SU-DHL-6 (cell line): ENCODE measurements around the gene HTT.

Experiments used
- H2AFZ ChIP-seq: fragments of 200-600 bp; sonication (generic); 2 replicates; pipeline ENCODE4 v1.6.1; 2014; ENCODE audit warnings: low read depth, mild to moderate bottlenecking, moderate library complexity, mixed read lengths, antibody characterized with exemption, low read length; ENCODE audit not compliant: severe bottlenecking
- H3F3A ChIP-seq: fragments of 200-600 bp; shearing (Covaris generic); 2 replicates; pipeline ENCODE4 v1.6.0; 2016; ENCODE audit warnings: antibody characterized with exemption, mild to moderate bottlenecking; ENCODE audit not compliant: insufficient read depth
- H3K27ac ChIP-seq: fragments of 200-600 bp; sonication (generic); 2 replicates; pipeline ENCODE4 v1.5.1; 2016; ENCODE audit warnings: low read depth, mild to moderate bottlenecking, low read length, moderate library complexity, mixed read lengths
- H3K27me3 ChIP-seq: fragments of 200-600 bp; sonication (generic), shearing (Covaris generic); 2 replicates; pipeline ENCODE4 v1.6.0; 2014; ENCODE audit warnings: mild to moderate bottlenecking, low read length
- H3K36me3 ChIP-seq: fragments of 200-600 bp; sonication (generic); 2 replicates; pipeline ENCODE4 v1.6.1; 2014; ENCODE audit warnings: mild to moderate bottlenecking, low read length, mixed read lengths
- H3K4me2 ChIP-seq: fragments of 300-600, 200-600 bp; shearing (Covaris generic), sonication (generic); 2 replicates; pipeline ENCODE4 v1.6.0; 2014; ENCODE audit warnings: low read length, low read depth, mild to moderate bottlenecking; ENCODE audit not compliant: poor library complexity, severe bottlenecking
- H3K4me3 ChIP-seq: fragments of 200-600 bp; sonication (generic); 2 replicates; pipeline ENCODE4 v1.5.1; 2014; ENCODE audit warnings: antibody characterized with exemption, low read length, mild to moderate bottlenecking, mixed read lengths; ENCODE audit not compliant: insufficient read depth, poor library complexity, severe bottlenecking
- H3K79me2 ChIP-seq: fragments of 200-600 bp; sonication (generic); 2 replicates; pipeline ENCODE4 v1.6.1; 2014; ENCODE audit warnings: mild to moderate bottlenecking, low read length, moderate library complexity; ENCODE audit not compliant: insufficient read depth
- H3K9ac ChIP-seq: fragments of 200-600 bp; sonication (generic); 2 replicates; pipeline ENCODE4 v1.7.0; 2014; ENCODE audit warnings: mild to moderate bottlenecking, low read length
- H3K9me2 ChIP-seq: fragments of 200-600 bp; sonication (generic); replicated peaks from 2 replicates; pipeline ENCODE4 v1.6.1; 2014; ENCODE audit warnings: low read length; ENCODE audit not compliant: insufficient read depth
- H3K9me3 ChIP-seq: fragments of 200-600 bp; sonication (generic); 2 replicates; pipeline ENCODE4 v1.6.1; 2014; ENCODE audit warnings: low read length, mixed read lengths; ENCODE audit not compliant: insufficient read depth
- H4K20me1 ChIP-seq: fragments of 200-600 bp; sonication (generic); 2 replicates; pipeline ENCODE4 v1.6.1; 2014; ENCODE audit warnings: low read depth, mild to moderate bottlenecking, antibody characterized with exemption, low read length, moderate library complexity, mixed read lengths
- EZH2phosphoT487 ChIP-seq: fragments of 200-600 bp; sonication (generic), shearing (Covaris generic); conservative IDR thresholded peaks from 2 replicates; pipeline ENCODE4 v1.6.1; 2018; ENCODE audit warnings: mild to moderate bottlenecking, antibody characterized with exemption, low read length, moderate library complexity, mixed read lengths
- TF ChIP-seq, protein P1 (sequence below): fragments of 200-600 bp; sonication (generic); IDR thresholded peaks from one replicate; pipeline ENCODE4 v1.5.1; 2017; ENCODE audit warnings: antibody characterized with exemption, mild to moderate bottlenecking, low read length, moderate library complexity; ENCODE audit not compliant: insufficient read depth, poor library complexity, severe bottlenecking

HTT gene

DNA sequence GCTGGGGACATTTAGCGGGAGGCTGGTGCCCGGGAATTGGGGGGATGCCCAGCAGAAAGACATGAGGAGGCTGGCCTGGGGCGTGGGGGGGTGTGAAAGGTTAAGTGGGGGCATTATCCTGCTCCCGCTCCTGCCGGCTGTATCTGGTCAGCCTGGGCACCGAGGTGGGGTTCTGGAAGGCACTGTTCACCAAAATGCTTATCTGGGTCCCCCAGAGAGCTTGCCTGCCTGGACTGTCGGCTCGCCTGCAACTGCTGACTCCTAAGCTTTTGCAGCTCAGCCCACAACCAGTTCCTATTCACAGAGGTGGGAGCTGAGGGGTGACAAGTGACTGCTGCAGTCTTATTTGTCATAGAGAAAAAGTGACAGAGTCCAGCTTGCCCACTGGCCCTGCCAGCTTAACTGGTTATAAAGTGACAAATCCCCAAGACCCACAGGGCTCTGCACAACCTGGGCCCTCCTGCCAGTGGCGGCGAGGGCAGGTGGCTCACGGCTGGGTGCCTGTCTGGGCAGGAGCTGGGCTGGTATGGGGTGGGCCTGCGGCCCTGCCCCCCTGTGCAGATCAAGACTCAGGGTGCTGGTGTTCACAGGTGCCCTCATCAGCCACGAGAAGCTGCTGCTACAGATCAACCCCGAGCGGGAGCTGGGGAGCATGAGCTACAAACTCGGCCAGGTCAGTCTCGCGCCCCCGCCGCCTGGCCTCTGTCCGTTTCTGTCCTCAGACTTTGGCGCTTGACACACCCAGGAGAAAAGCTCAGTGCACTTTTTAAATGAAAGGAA is 150.8 kb downstream of the HTT start:
- Histone ChIP-seq H3K9ac (no peak overlapping the region), H3K27ac (no peak overlapping the region), H3K79me2 (no peaks in the 10 kb centered on the region), H3K36me3 (no peaks in the 10 kb centered on the region; the same call in 1 of the 2 replicates), H3K9me3 (no peaks in the 10 kb centered on the region), H4K20me1 (no peaks in the 10 kb centered on the region), H3K27me3 (no peaks in the 10 kb centered on the region), H3F3A (no peaks in the 10 kb centered on the region), H3K9me2 (no peaks in the 10 kb centered on the region), H2AFZ (no peak overlapping the region), H3K4me2 (no peak overlapping the region), H3K4me3 (no peak overlapping the region)
- TF ChIP-seq EZH2phosphoT487 = no peak
- TF ChIP-seq, protein P1, sequence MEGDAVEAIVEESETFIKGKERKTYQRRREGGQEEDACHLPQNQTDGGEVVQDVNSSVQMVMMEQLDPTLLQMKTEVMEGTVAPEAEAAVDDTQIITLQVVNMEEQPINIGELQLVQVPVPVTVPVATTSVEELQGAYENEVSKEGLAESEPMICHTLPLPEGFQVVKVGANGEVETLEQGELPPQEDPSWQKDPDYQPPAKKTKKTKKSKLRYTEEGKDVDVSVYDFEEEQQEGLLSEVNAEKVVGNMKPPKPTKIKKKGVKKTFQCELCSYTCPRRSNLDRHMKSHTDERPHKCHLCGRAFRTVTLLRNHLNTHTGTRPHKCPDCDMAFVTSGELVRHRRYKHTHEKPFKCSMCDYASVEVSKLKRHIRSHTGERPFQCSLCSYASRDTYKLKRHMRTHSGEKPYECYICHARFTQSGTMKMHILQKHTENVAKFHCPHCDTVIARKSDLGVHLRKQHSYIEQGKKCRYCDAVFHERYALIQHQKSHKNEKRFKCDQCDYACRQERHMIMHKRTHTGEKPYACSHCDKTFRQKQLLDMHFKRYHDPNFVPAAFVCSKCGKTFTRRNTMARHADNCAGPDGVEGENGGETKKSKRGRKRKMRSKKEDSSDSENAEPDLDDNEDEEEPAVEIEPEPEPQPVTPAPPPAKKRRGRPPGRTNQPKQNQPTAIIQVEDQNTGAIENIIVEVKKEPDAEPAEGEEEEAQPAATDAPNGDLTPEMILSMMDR = no peak

DNA sequence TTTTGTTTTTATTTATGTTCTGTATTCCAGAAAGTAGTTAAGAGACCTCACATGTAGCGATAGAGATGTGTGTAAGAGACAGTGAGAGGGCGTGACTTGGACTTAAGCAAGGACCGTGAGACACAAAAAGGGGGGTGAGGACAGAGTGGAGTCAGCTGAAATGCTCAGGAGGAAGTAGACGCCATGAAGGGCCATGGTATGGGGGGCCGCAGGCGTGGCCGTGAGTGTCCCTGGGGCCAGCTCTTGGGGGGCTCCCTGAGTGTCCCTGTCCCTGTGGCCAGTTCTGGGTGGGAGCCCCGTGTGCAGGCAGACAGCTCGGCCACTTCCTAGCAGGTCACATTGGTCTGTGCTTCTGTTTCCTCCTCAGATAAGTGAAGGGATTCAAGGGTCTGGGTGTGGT is 151.5 kb downstream of the HTT start:
- TF ChIP-seq EZH2phosphoT487 = no peak
- TF ChIP-seq, protein P1 = no peak
- no peaks in the 10 kb centered on the region for H3K27me3 ChIP-seq
- no peak overlapping the region for H3K9ac ChIP-seq
- H3K4me3 ChIP-seq = no peak overlapping the region
- H2AFZ ChIP-seq = no peak overlapping the region
- H3K4me2 ChIP-seq = no peak overlapping the region
- no peaks in the 10 kb centered on the region for H3K36me3 ChIP-seq
- no peaks in the 10 kb centered on the region for H3K79me2 ChIP-seq
- no peak overlapping the region for H3K27ac ChIP-seq
- no peaks in the 10 kb centered on the region for H3K9me2 ChIP-seq
- no peaks in the 10 kb centered on the region for H3F3A ChIP-seq
- no peaks in the 10 kb centered on the region for H4K20me1 ChIP-seq
- no peaks in the 10 kb centered on the region for H3K9me3 ChIP-seq

DNA sequence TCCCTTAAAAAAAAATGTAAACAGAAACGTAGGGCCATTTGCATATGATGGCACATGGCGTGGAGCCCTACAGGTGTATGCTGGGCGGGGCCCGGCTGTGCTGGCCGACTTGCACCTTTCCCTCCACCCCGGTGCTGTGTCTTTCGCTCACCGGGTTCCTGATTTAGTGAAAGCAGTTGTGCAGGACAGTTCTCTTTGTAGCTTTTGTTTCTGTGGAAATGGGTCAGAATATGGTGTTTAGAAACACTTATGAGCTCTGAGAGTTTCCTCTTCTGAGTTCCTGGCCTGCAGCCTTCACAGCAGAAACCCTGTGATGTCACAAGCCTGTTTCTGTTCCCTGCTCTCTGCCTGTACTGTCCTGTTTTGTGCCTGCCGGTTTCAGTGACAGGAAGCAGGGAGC is 152.0 kb downstream of the HTT start:
- no peaks in the 10 kb centered on the region for H4K20me1 ChIP-seq
- no peak overlapping the region for H3K27ac ChIP-seq
- no peaks in the 10 kb centered on the region for H3K36me3 ChIP-seq
- H3K9ac ChIP-seq = no peak overlapping the region
- no peaks in the 10 kb centered on the region for H3K79me2 ChIP-seq
- TF ChIP-seq, protein P1 = no peak
- no peak for TF ChIP-seq EZH2phosphoT487
- no peaks in the 10 kb centered on the region for H3F3A ChIP-seq
- no peaks in the 10 kb centered on the region for H3K27me3 ChIP-seq
- H3K4me3 ChIP-seq = no peak overlapping the region
- H3K9me3 ChIP-seq = no peaks in the 10 kb centered on the region
- no peak overlapping the region for H2AFZ ChIP-seq
- no peak overlapping the region for H3K4me2 ChIP-seq
- H3K9me2 ChIP-seq = no peaks in the 10 kb centered on the region
